GM19372 (cell line): ENCODE data around the gene PCSK9.
"Not testable (repeated sequence)": the region's sequence is repeated elsewhere in the genome, so short reads cannot be mapped to it uniquely, and the experiment has no call there.

ENCODE experiments used
- ATAC-seq: cut with Tn5 transposase; IDR thresholded peaks from one replicate; pipeline ENCODE4 v1.9.1; 2021; ENCODE audit warnings: mild to moderate bottlenecking, low read depth, moderate library complexity; ENCODE audit not compliant: unreplicated experiment

Gene PCSK9

GRCh38 chr1:55007625-55008024 is 31.7 kb upstream of the PCSK9 start:
- no peak for ATAC-seq

GRCh38 chr1:55010194-55010886 is 29.0 kb upstream of the PCSK9 start:
- ATAC-seq: no peak

DNA sequence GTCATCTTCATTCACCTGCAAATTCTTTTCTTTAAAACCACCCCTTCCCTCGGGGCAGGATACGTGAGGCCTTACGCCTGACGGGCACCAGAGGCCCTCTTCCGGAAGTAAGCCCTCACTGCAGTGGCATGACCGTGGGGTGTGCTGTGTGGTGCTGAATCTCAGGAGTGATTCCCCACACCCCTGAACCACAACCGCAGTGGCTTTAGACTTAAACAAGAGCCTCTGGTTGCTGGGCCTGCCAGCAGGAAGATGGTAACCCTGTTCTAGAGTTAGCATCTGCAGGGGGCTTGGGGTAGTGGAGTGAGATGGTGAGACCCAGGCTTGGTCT is 28.5 kb upstream of the PCSK9 start:
- ATAC-seq: no peak

DNA sequence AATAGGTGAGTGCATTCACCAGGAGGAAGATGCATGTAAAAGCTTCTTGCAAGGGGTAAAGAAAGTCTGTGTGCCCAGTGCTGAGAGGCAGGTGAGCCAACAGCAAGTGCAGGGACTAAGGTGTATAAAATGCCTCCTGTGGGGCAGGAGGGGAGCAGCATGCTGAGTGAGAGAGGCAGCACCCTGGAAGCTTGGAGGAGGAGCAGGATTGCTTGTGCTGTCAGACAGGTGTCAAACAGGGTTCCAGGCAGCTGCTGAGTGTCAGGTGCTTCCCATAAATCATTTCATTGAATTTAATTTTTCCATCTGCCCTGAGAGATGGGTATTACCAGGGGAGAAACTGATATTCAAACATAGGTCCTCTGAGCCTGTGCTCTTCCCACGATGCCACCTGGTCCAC is 26.7 kb upstream of the PCSK9 start:
- ATAC-seq: no peak

- no peak for ATAC-seq
Measured at GRCh38 chr1:55015123-55015522, 24.2 kb upstream of the PCSK9 start.

DNA sequence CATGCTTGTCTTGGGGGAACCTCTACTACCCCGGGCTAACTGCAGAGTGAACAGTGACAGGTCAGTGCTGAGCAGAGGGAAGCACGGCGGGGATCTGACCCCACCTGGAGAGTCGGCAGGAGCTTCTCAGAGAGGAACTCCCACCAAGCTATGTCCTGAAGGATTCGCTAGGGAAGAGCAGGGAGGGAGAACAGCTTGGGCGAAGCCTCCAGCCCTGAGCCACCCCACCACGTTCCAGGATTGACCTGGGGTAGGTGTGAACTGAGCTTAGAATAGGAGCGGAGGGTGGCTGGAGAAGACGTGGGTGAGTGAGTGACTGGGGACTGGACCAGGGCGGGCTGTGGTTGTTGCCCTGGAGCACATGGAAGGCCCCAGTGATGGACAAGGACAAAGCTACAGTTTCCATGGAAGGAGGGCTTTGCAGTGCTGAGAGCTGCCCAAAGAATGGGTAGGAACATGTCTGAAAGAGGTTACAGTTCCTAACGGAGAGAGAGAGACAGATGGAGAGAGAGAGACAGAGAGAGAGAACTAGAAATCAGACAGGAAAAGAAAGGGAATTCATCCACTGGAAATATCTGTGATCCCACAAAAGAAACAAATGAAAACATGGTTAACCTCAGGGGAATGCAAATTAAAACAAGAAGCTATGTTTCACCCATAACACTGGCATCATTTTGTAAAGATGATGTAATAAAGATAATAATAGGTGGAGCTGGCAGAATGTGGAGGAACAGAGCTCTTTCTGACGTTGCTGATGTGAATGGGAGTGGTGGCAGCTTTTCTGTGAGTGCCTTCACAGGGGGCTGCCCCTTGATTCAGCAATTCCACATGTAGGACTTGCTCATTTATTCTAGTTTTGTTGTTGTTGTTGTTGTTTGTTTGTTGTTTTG is 23.4 kb upstream of the PCSK9 start:
- no peak for ATAC-seq

- ATAC-seq: no peak
Measured at GRCh38 chr1:55018395-55018794, 21.0 kb upstream of the PCSK9 start.

DNA sequence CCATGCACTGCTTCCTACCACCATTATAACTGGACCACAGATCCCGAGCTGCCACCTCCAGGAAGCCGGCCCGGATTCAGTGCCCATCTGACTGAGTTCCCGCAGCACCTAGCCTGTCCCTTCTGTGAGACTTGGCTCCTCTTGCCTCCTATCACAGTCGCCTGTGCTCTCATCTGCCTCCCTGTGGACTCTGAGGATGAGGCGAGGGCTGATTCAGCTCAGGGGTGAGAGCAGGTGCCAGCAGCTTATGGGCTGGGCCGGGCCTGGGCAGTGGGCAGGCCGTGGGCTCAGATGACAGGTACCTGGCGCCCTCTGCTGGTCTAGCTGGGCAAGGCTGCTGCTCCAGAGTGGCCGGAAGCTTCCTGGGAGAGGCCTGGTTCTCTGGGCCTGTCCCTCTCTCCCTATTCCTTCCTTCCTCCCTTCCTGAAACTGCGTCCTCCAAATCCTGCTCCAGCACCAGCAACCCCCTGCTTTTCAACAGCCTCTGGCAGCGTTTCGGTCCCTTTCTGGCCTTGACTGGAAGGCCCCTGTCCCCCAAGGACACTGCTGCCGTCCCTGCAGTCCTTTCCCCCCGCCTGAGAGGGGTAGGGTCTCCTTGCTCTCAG is 17.3 kb upstream of the PCSK9 start:
- peak; percentile 88 for ATAC-seq

GRCh38 chr1:55024163-55024562 is 15.2 kb upstream of the PCSK9 start:
- not testable (repeated sequence) for ATAC-seq

GRCh38 chr1:55026682-55027081 is 12.7 kb upstream of the PCSK9 start:
- not testable (repeated sequence) for ATAC-seq

GRCh38 chr1:55031098-55031497 is 8.2 kb upstream of the PCSK9 start:
- not testable (repeated sequence) for ATAC-seq

DNA sequence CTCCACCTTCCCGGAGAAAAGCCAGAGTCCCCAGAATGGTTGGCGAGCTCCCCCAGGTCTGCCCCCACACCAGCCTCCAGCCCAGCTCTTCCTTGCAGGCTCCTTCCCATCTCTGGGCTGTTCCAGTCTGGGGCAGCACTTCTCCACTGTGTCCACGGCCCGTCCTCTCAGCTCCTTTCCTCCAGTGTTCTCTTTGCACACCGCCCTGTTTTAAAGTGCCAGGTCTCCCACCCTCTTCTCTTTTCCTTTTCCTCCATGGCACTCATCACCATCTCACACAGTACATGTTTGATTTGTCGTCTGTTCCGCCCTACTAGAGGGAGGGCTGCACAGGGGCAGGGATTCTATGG is 6.1 kb upstream of the PCSK9 start:
- no peak for ATAC-seq

DNA sequence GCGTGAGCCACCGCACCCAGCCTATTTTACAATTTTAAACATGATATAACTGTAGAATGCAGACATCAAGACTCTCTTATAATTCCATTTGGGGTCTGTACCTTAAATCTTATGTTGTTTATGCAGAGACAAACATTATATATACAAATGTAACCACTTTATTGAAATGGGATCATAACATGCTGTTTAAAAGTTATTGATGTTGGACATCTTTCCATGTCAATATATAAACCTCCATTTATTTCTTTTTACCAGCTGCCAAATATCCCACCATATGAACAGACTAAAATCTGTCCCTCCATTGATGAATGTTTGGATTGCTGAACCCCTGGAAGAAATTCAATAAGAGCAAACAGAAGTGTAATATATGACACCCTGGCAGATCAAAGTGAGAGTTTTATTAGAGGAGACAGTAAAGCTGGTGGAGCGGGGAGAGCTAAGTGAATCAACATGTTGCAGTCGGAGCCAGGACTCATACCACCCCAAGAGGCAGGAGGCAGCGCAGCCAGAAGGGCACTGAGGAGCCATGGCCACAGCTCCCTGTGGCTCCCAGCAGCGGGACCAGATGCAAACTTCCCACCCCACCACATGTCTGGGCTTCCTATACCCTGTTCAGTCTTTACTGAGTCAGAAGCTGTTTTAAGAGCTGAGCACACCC is 4.7 kb upstream of the PCSK9 start:
- no peak for ATAC-seq

- no peak for ATAC-seq
Measured at GRCh38 chr1:55035904-55036303, 3.4 kb upstream of the PCSK9 start.

DNA sequence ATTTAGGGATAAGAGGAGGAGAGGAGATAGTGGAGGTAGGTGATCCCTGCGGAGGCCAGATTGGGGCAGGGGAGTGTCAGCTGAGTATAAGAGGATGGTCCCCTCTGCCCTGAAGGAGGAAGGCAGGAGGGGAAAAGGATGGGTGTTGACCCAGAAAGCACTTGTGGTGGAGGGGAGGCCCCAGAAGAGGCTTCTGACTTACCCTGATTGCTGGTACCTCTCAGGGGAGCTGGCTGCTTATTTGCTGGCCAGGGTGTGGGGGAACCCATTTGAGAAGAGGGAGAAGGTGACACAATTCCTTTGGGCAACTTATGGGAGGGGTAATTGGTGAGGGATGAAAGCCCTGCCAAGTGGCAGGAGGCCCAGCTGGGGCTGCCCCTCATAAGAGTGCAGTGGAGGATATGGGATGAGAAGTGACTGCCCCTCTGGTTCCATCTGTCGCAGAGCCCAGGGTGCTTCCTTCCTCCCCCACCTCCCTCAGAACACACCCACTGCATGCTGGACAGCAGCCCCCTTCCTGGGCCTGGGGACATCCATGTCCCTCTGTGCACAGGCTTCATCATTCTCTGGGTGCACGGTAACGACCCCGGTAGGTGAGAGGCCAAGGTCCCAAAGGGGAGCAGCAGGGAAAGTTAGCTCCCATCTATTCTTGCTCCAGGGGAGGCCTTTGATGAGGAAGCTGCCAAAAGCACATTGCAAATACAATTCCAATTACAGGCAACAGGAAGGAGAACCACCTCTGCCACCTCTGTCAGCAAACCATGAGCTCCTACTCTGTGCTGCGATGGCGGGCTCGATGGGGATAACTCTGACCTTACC is 1.4 kb upstream of the PCSK9 start:
- ATAC-seq: no peak

DNA sequence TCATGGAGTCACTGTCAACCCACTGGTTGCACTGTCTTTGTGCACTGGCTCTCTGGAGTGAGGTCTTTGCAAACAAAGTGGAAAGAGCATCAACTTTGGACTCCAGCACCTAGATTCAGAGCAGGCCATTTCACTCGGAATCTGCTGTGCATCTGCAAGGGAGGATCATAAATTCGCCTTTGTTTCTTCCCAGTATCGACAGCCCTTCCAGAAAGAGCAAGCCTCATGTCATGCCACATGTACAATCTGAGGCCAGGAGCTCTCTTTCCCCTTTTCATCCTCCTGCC is 853 bp upstream of the PCSK9 start:
- no peak for ATAC-seq

DNA sequence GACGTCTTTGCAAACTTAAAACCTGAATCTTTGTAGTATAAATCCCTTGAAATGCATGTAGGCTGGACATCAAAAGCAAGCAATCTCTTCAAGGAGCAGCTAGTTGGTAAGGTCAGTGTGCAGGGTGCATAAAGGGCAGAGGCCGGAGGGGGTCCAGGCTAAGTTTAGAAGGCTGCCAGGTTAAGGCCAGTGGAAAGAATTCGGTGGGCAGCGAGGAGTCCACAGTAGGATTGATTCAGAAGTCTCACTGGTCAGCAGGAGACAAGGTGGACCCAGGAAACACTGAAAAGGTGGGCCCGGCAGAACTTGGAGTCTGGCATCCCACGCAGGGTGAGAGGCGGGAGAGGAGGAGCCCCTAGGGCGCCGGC is 390 bp upstream of the PCSK9 start:
- no peak for ATAC-seq

GRCh38 chr1:55040083-55040932 is 960 bp downstream of the PCSK9 start:
- no peak for ATAC-seq

DNA sequence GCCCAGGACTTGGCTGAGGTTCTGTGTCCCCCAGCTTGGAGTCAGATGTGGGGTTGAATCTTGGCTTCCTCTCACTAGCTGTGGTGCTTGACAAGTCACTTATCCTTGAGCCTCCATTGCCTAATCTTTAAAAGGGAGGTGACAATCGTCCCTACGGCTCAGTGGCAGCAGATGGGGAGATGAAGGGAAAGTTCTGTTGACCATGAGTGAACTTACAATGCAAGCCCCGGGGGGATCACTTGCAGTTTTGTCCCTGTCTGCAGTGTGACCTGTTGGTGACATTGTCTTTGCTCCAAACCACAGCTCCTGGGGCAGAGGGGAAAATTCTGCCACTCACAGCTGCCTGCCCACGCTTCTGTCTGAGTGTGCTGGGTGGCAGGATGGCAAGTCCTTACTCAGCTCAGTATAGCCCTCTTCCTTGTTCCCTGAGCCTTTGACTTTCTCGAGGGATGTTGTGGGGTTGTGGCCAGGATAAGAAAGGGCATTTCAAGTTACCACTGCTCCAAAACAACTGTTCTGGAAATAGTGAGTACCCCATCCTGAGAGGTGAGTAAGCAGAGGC is 1.7 kb downstream of the PCSK9 start:
- no peak for ATAC-seq
